Mesenchymal stem cell (in vitro differentiated cells and primary cell): ENCODE results near the gene TFCP2L1.

ENCODE experiments used
- DNase-seq: peaks from one replicate; pipeline ENCODE4 v3.0.0-alpha.2; 2013
- H2AFZ ChIP-seq: one replicate; pipeline ENCODE4 v1.6.1; 2013; ENCODE audit warnings: low read depth, mild to moderate bottlenecking, control low read depth, inconsistent platforms, low read length, moderate library complexity
- H2AK5ac ChIP-seq: 2 replicates; pipeline ENCODE4 v1.6.1; 2013; ENCODE audit warnings: low read length, moderate library complexity, mild to moderate bottlenecking, inconsistent platforms; ENCODE audit not compliant: severe bottlenecking
- H2BK120ac ChIP-seq: one replicate; pipeline ENCODE4 v1.6.1; 2013; ENCODE audit warnings: low read depth, mild to moderate bottlenecking, inconsistent platforms, low read length, moderate library complexity
- H2BK12ac ChIP-seq, 2 experiments: one replicate each; pipeline ENCODE4 v1.6.1; 2013; ENCODE audit warnings: inconsistent platforms in 2 of 2, low read length in 2 of 2, mild to moderate bottlenecking in 2 of 2, moderate library complexity in 2 of 2, control low read depth in 1 of 2
- H2BK15ac ChIP-seq: one replicate; pipeline ENCODE4 v1.6.1; 2013; ENCODE audit warnings: mild to moderate bottlenecking, low read depth, inconsistent platforms; ENCODE audit not compliant: poor library complexity, severe bottlenecking
- H2BK5ac ChIP-seq: 2 replicates; pipeline ENCODE4 v1.6.1; 2013; ENCODE audit warnings: low read depth, mild to moderate bottlenecking, low read length, control low read depth, inconsistent platforms; ENCODE audit not compliant: poor library complexity, severe bottlenecking
- H3K14ac ChIP-seq, 2 experiments: one replicate each; pipeline ENCODE4 v1.6.1; 2013; ENCODE audit warnings: inconsistent platforms in 2 of 2, low read length in 2 of 2, control low read depth in 1 of 2, mild to moderate bottlenecking in 1 of 2, moderate library complexity in 1 of 2
- H3K18ac ChIP-seq, 2 experiments: one replicate each; pipeline ENCODE4 v1.6.1; 2013; ENCODE audit warnings: inconsistent platforms in 2 of 2, low read length in 2 of 2, control low read depth in 1 of 2, low read depth in 1 of 2, mild to moderate bottlenecking in 1 of 2
- H3K23ac ChIP-seq, 2 experiments: one replicate each; pipeline ENCODE4 v1.6.1; 2013; ENCODE audit warnings: inconsistent platforms in 2 of 2, low read length in 2 of 2, mild to moderate bottlenecking in 2 of 2, moderate library complexity in 2 of 2, control low read depth in 1 of 2
- H3K27ac ChIP-seq: 2 replicates; pipeline ENCODE4 v1.5.1; 2013; ENCODE audit warnings: mild to moderate bottlenecking, moderate library complexity, low read length, control low read depth, inconsistent platforms; ENCODE audit not compliant: poor library complexity, severe bottlenecking
- H3K27me3 ChIP-seq, 2 experiments: 2 replicates each; pipeline versions ENCODE4 v1.6.1 to v1.7.0; 2013; ENCODE audit warnings: low read length in 2 of 2, mild to moderate bottlenecking in 2 of 2, moderate library complexity in 2 of 2, control low read depth in 1 of 2, inconsistent platforms in 1 of 2; ENCODE audit not compliant: control insufficient read depth in 1 of 2, insufficient read depth in 1 of 2
- H3K36me3 ChIP-seq, 2 experiments: 2 replicates each; pipeline versions ENCODE4 v1.6.1 to v1.7.0; 2013; ENCODE audit warnings: low read length in 2 of 2, control low read depth in 1 of 2, inconsistent platforms in 1 of 2, low read depth in 1 of 2, mild to moderate bottlenecking in 1 of 2; ENCODE audit not compliant: insufficient read depth in 2 of 2, control insufficient read depth in 1 of 2
- H3K4ac ChIP-seq, 2 experiments: one replicate each; pipeline ENCODE4 v1.6.1; 2013; ENCODE audit warnings: inconsistent platforms in 2 of 2, low read length in 2 of 2, mild to moderate bottlenecking in 2 of 2, moderate library complexity in 2 of 2, control low read depth in 1 of 2, low read depth in 1 of 2
- H3K4me1 ChIP-seq: 2 replicates; pipeline ENCODE4 v1.6.1; 2013; ENCODE audit warnings: low read depth, low read length, control low read depth; ENCODE audit not compliant: control insufficient read depth, insufficient read depth
- H3K4me2 ChIP-seq: 2 replicates; pipeline ENCODE4 v1.6.1; 2013; ENCODE audit warnings: low read length, mild to moderate bottlenecking, inconsistent platforms; ENCODE audit not compliant: poor library complexity, severe bottlenecking
- H3K4me3 ChIP-seq, 2 experiments: 2 replicates each; pipeline versions ENCODE4 v1.5.1 to v1.7.0; 2013; ENCODE audit warnings: low read length in 2 of 2, mild to moderate bottlenecking in 2 of 2, control low read depth in 1 of 2, low read depth in 1 of 2; ENCODE audit not compliant: insufficient read depth in 1 of 2
- H3K79me1 ChIP-seq: replicated peaks from 2 replicates; pipeline ENCODE4 v1.6.1; 2013; ENCODE audit warnings: mild to moderate bottlenecking, control low read depth, low read length, inconsistent platforms; ENCODE audit not compliant: poor library complexity, severe bottlenecking
- H3K9ac ChIP-seq: 2 replicates; pipeline ENCODE4 v1.7.0; 2013; ENCODE audit warnings: mild to moderate bottlenecking, low read length, moderate library complexity
- H3K9me3 ChIP-seq: 2 replicates; pipeline ENCODE4 v1.7.0; 2013; ENCODE audit warnings: mild to moderate bottlenecking, low read length; ENCODE audit not compliant: control insufficient read depth
- H4K8ac ChIP-seq: one replicate; pipeline ENCODE4 v1.6.1; 2013; ENCODE audit warnings: inconsistent platforms, mild to moderate bottlenecking, low read length, moderate library complexity
- H4K91ac ChIP-seq: one replicate; pipeline ENCODE4 v1.6.1; 2013; ENCODE audit warnings: mild to moderate bottlenecking, low read length, inconsistent platforms
- WGBS: methylation state at CpG from one replicate; pipeline ENCODE4 v1.1.7; 2013; ENCODE audit warnings: mixed read lengths; 5-methylcytosine and 5-hydroxymethylcytosine counted together

TFCP2L1 gene

DNA sequence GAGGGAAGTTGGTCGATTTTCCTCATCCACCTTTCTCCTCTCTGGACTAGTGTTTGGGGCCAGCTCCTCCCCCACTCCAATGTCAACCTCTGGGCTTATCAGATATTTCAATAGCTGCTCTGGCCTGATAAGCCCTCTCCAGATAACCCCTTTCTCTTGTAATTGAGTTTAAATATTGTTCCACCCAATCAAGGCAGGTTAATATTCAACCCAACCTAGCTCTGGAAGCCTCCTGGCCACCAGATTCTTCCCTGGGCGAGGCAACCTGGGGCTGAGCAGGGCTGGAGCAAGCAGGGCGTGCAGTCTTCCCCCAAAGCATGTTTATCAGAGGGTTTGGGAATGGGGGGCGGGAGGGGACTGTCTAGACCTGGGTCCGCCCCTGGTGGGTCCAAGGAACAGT is 73.8 kb downstream of the TFCP2L1 start:
- no peak overlapping the region for H3K4ac ChIP-seq
- H3K4me1 ChIP-seq: peaks cover 10% of the 10 kb centered on the region
- peaks cover 42 to 45% of the 10 kb centered on the region in 2 experiments for H3K27me3 ChIP-seq
- no peak overlapping the region for H2AFZ ChIP-seq
- no peak overlapping the region for H2AK5ac ChIP-seq
- H3K27ac ChIP-seq: no peak overlapping the region
- no peak for DNase-seq
- no peak overlapping the region for H3K18ac ChIP-seq
- H2BK15ac ChIP-seq: no peak overlapping the region
- no peak overlapping the region for H2BK12ac ChIP-seq
- H2BK120ac ChIP-seq: no peak overlapping the region
- no peaks in the 10 kb centered on the region for H3K9me3 ChIP-seq
- WGBS: 71% methylated on average over 4 of the region's 5 CpGs
- no peak overlapping the region for H4K8ac ChIP-seq
- no peak overlapping the region for H3K4me2 ChIP-seq
- no peak overlapping the region for H4K91ac ChIP-seq
- H3K79me1 ChIP-seq: no peaks in the 10 kb centered on the region
- H3K14ac ChIP-seq: no peak overlapping the region
- H3K23ac ChIP-seq: no peak overlapping the region
- H3K4me3 ChIP-seq: no peak overlapping the region
- H3K36me3 ChIP-seq: no peaks in the 10 kb centered on the region
- H3K9ac ChIP-seq: no peak overlapping the region
- H2BK5ac ChIP-seq: no peak overlapping the region

DNA sequence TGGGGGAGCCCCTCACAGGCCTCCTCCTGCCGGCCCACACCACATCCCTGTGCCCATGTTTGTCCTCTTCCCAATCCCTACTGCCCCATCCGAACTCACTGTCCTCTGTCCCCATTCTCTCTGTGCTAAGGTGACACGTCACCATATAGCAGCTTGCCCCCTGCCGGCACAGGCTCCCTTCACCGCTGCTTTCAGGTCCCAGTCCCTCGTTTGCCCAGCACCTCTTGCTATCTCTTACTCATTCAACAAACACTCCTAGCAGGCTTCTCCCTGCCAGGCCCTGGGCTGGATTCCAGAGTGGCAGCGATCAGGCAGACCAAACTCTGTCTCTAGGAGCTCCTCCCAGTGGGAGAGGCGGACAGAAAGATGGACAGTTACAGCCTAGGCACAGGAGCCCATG is 74.3 kb downstream of the TFCP2L1 start:
- Histone ChIP-seq H4K8ac (no peak overlapping the region), H2BK5ac (no peak overlapping the region), H4K91ac (no peak overlapping the region), H2BK120ac (no peak overlapping the region), H3K9ac (no peak overlapping the region), H2BK12ac (no peak overlapping the region), H3K27me3 (peaks cover 39 to 40% of the 10 kb centered on the region in 2 experiments), H2AFZ (no peak overlapping the region), H3K4ac (no peak overlapping the region), H3K79me1 (no peaks in the 10 kb centered on the region), H3K27ac (no peak overlapping the region), H3K4me2 (no peak overlapping the region), H3K14ac (no peak overlapping the region), H3K4me3 (no peak overlapping the region), H3K4me1 (peaks cover 10% of the 10 kb centered on the region), H3K9me3 (no peaks in the 10 kb centered on the region), H3K36me3 (no peaks in the 10 kb centered on the region), H3K18ac (no peak overlapping the region), H3K23ac (no peak overlapping the region), H2AK5ac (no peak overlapping the region), H2BK15ac (no peak overlapping the region)
- WGBS: 63% methylated on average over 8 of the region's 8 CpGs
- DNase-seq: no peak

DNA sequence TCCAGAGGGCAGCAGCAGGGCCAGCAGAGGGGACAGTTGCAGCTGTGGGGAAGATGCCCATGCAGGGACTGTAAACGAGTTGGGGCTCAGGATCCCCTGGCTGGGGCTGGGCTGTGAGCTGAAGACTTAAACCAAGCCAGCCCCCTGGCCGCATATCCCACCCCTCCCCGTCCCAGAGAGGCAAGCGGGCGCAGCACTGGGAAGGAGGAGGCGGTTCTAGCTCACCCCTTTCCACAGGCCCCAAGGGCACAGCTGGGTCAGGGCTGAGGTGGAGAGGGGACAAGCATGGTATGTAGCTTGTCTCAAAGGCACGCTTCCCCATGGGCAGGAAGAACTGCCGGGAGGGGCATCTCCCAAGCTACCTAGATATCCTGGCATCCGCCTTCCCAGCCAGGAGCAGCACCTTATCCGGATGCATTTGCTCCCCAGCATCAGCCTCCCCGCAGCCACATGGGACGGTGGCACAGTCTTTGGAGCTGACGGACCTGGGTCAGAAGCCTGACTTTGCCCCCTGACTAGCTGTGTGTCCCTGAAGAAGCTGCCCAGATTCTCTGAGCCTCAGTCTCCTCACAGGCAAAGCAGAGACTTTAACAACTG is 75.9 kb downstream of the TFCP2L1 start:
- H2AFZ ChIP-seq: no peak overlapping the region
- no peak overlapping the region for H4K91ac ChIP-seq
- H3K27me3 ChIP-seq: peaks cover 33 to 35% of the 10 kb centered on the region in 2 experiments
- no peak overlapping the region for H3K14ac ChIP-seq
- H3K9ac ChIP-seq: no peak overlapping the region
- no peak overlapping the region for H2BK5ac ChIP-seq
- no peak overlapping the region for H3K4me3 ChIP-seq
- H3K4me1 ChIP-seq: peaks cover 10% of the 10 kb centered on the region
- H3K36me3 ChIP-seq: no peaks in the 10 kb centered on the region
- H3K79me1 ChIP-seq: no peaks in the 10 kb centered on the region
- H3K4ac ChIP-seq: no peak overlapping the region
- no peaks in the 10 kb centered on the region for H3K9me3 ChIP-seq
- no peak overlapping the region for H2BK12ac ChIP-seq
- H2BK15ac ChIP-seq: no peak overlapping the region
- no peak for DNase-seq
- H3K27ac ChIP-seq: no peak overlapping the region
- H3K23ac ChIP-seq: no peak overlapping the region
- no peak overlapping the region for H3K18ac ChIP-seq
- WGBS: 89% methylated on average over 13 of the region's 13 CpGs
- H3K4me2 ChIP-seq: no peak overlapping the region
- H2BK120ac ChIP-seq: no peak overlapping the region
- no peak overlapping the region for H2AK5ac ChIP-seq
- H4K8ac ChIP-seq: no peak overlapping the region

DNA sequence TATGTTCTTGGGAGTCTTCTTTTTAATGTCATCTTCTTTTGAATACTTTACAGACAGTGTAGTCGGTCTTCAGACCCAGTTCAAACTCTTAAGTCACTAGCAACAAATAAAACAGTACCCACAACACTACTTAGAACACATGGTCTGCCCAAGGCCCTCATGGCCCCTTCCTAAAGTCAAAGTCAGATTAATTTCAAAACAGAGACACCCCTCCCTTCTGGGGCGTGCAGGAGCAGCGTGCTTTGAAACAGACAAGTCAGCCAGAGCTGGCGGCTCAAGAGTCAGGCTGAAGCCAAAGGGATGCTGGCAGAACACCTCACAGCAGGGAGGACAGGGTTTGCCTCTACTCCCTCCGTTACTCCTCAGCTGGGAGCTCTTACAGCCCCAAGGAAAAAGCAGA is 77.5 kb downstream of the TFCP2L1 start:
- H3K4me3 ChIP-seq: no peak overlapping the region
- H2BK12ac ChIP-seq: no peak overlapping the region
- no peaks in the 10 kb centered on the region for H3K36me3 ChIP-seq
- no peak overlapping the region for H4K91ac ChIP-seq
- H3K27me3 ChIP-seq: peaks cover 33 to 38% of the 10 kb centered on the region in 2 experiments
- H3K18ac ChIP-seq: no peak overlapping the region
- H3K4ac ChIP-seq: no peak overlapping the region
- no peak overlapping the region for H4K8ac ChIP-seq
- 79% methylated on average over 5 of the region's 5 CpGs for WGBS
- H3K14ac ChIP-seq: no peak overlapping the region
- no peaks in the 10 kb centered on the region for H3K9me3 ChIP-seq
- no peak overlapping the region for H3K23ac ChIP-seq
- H3K4me1 ChIP-seq: peaks cover 10% of the 10 kb centered on the region
- H2AK5ac ChIP-seq: no peak overlapping the region
- no peak overlapping the region for H2BK5ac ChIP-seq
- no peak overlapping the region for H2AFZ ChIP-seq
- H3K79me1 ChIP-seq: no peaks in the 10 kb centered on the region
- H3K27ac ChIP-seq: no peak overlapping the region
- DNase-seq: no peak
- H2BK120ac ChIP-seq: no peak overlapping the region
- H3K9ac ChIP-seq: no peak overlapping the region
- H2BK15ac ChIP-seq: no peak overlapping the region
- H3K4me2 ChIP-seq: no peak overlapping the region
